Activated CD4-positive, alpha-beta T cell treated with anti-CD3 and anti-CD28 coated beads, Interleukin-2, Interleukin-4, amounts not matched to agents 100 ng/mL and 50 ng/mL, durations not matched to agents 16 hours and 8 hours (primary cell): ENCODE results near the gene ARID1A.
"Not testable (repeated sequence)": the region's sequence is repeated elsewhere in the genome, so short reads cannot be mapped to it uniquely, and the experiment has no call there.

Source experiments
- DNase-seq: peaks from one replicate; pipeline ENCODE4 v3.0.0-alpha.2; 2020; ENCODE audit warnings: low spot score

The ARID1A gene

DNA sequence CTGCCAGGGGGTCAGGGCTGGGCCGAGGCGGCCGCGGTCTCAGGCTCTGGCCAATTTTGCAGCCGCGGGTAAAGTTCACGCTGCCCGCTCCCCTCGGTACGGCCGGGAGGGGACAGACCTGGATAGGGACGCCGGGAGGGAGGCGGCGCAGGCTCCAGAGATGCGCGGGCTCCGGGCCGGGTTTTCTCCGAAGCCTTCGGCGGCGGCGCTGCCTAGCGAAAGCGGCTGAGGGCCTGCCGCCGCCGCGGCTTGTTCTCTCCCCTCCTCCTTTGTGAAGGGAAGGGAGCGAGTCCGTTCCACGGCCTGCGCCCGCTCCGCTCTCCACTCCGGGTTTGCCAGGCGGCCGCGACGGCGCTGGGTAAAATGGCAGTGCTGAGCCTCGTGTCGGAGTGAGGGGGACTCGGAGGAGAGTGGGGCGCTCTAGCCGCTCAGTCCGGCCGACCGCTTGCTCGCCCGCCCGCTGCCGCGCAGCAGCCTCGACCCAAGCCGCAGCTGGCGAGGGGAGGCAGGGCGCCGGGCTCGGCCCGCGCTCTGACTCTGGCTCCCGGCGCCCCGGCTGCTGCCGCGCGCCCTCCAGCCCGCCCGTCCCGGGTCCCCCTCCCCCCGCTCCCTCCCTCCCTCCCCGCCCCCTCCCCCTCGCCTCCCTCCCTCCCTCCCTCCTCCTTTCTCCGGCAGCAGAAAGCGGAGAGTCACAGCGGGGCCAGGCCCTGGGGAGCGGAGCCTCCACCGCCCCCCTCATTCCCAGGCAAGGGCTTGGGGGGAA, at the start of gene ARID1A:
Gene ARID1A (plus strand): TSS at position 660 of the 763 bp plus-strand sequence. CDS start 389 bp downstream, outside the sequence.
- peak; percentile 94 for DNase-seq

DNA sequence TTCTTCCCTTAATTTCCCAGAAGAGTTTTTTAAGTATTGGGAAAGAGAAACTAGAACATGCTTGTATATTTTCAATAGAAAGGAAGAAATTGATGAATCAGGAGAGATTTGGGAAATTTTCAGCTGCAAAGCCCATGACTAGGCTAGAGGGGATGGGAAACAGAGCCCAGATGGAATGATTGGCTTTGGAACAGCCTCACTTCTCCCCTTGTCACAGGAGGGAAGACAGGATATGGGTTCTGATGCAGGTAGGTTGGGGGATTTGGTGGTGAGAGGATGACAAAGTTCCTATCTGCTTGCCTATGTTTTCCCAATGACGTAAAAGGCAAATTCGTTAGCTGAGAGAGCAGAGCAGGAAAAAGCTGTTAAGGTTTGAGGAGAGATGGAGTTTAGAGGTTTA, 31.0 kb upstream of the ARID1A start:
- no peak for DNase-seq

DNA sequence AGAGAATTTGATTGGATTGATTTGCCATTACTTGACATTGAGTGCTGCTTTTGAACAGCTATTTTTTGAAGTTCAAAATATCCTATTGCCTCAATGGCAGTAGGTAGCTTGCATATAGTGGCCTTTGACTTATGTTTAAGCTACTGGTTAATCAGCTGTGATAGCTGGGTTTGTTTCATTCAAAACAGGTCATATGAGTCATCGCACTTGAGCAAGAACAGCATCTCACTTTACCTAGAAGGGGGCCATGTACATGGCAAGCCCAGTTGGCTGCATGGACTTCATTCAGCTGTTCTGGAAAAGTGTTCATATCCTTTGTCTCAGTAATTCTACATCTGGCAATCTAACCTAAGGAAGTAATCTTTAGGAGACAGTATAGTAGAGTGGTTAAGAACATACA, 29.0 kb upstream of the ARID1A start:
- DNase-seq, result peak; percentile 35

DNA sequence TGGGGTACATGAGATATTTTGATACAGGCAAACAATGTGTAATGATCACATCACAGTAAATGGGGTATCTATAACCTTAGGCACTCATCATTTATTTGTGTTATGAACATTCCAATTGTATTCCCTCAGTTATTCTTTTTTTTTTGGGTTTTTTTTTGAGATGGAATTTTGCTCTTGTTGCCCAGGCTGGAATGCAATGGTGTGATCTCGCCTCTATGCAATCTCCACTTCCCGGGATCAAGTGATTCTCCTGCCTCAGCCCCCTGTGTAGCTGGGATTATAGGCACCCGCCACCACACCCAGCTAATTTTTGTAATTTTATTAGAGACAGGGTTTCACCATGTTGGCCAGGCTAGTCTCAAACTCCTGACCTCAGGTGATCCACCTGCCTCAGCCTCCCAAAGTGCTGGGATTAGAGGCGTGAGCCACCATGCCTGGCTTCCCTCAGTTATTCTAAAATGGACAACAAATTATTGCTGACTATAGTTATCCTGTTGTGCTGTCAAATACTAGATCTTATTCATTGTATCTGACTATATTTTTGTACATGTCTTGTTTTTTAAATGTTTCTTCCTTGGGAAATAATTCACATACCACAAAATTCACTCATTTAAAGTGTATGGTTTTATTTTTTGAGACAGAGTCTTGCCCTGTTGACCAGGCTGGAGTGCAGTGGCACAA, 27.6 kb upstream of the ARID1A start:
- not testable (repeated sequence) for DNase-seq

DNA sequence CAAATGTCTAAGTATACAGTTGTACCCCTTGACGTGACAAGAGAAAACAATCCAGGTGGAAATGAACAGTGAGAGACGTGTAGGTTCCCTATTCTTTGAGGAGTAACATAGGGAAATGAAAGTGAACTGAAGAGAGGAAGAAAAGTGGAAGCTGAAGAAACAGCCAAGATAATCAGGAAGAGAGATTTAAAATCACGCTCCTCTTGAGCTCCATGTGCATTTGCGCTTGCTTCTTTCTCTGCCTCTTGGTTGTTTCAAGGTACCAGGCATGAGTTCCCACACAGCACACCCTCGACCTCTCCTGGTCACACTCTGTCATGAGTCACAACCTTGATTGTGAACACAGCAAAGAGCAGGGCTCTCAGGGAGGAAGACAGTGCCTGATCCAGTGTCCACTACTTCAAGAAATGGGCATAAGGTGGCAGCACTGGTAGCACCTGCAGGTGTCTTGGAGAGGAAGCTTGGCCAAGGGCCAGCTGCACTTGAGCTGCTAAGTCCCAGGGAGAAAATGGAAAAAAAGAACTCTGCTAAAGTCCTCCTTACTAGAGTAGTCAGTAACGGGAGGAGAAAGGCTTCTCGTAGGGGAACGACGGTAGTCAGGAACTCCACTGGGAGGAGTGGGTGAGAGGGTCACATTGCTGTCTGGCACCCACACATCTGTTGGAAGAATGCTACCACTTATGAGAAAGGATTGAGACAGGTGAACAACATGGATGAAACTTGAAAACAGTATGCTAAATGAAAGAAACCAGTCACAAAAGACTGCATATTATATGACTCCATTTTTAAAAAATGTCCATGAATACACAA, 18.3 kb upstream of the ARID1A start:
- peak; percentile 60 for DNase-seq

DNA sequence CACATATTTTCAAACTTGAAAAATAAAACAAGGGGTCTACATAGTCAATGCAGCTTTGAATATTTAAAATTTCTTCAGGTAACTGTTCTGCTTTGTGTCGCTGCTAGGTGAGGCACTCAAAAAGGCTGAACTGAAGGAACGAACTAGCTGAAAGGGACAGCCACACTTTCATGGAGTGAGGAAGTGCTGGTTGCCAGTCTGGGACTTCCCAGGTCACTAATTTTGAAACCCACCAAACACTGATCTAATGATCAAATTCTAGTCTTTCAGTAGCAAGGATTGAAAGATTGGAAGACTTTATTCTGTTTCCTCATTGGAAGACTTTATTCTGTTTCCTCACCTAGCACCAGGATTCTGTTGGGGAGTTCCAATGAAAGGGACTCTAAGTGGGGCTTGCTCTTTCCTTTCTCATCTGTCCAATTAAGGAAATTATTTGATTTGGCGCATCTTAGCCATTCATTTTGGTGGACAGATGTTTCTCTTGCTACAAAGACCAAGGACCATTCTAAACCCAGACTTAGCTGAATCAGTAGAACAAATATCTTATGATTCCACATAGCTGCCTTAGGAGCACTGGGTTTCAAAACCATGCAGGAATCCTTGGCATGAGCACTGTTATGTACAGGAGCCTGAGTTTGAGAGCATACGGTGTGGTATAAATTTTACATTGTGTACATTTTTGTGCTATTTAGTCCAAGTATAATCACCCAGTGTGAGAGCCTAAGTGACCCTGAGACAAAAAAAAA, 10.9 kb upstream of the ARID1A start:
- no peak for DNase-seq

DNA sequence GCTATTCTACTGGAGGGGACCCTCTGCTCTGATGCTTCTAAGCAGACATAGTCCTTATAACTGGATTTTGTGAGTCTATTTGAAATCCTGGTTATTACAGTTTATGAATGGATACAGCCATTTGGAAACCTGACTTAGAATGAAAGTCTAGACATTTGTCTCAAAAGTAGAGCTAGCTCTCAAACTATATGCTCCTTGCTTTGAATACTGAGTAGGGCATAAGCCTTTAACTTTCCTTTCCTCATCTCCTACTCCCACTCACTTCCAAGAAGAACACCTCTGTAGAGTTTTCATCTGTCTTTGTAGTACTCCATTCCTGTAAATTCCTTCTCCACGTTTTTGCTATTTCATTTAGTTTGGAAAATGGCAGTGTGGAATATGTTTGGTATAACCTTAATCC, 9.0 kb upstream of the ARID1A start:
- DNase-seq, result no peak

DNA sequence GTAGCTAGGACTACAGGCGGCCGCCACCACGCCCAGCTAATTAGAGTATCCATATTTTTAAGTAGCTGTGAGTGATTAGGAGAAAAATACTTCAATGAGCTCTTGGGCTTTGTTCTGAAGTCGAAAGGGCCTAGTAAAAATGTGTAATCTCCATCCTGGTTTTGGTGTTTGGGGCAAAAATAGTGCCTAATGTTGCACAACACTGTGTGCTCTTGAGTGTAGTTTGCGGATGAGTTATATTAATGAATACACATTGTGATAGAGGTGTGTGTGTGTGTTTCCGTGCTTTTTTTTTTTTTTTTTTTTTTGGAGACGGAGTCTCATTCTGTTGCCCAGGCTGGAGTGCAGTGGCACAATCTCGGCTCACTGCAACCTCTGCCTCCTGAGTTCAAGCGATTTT, 6.3 kb upstream of the ARID1A start:
- DNase-seq, result no peak

DNA sequence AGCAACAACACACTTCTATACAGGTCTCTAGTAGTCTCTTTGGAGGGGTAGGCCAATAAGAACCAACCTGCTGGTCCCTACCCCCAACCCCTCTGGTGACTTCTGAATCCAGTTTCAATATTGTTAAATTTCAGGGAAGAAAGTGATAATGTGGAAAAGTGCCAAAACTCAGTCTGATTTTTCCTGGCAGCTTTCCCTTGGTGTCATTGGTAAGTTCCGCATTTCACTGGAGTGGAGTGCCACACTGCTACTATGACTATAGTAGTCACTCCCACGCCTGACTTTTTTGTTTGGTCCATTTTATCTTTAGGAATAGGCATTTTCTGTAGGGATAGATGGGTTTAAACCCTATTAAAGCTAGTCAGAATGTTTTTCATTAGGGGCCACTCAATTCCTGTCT, 5.7 kb upstream of the ARID1A start:
- DNase-seq, result no peak

DNA sequence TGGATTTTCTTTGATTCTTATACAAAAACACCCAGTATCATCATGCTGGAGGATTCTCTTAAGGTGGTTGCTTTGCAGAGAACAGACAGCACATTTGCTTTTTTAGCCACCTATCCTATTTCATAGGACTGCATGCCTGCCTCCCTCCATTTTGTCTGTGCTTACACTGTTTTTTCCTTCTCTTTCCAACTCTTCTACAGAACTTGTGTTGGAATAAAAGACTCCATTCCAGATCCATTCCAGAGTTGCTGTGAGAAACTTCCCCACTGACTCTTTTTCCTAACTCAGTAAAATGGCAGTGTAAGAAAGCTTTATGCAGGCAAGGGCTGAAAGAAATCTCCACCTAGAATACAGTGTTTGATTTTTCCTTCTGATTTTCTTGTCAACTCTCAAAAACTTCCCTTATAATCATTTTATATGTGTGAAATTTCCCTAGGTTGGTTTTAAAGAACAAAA, 5.2 kb upstream of the ARID1A start:
- no peak for DNase-seq

DNA sequence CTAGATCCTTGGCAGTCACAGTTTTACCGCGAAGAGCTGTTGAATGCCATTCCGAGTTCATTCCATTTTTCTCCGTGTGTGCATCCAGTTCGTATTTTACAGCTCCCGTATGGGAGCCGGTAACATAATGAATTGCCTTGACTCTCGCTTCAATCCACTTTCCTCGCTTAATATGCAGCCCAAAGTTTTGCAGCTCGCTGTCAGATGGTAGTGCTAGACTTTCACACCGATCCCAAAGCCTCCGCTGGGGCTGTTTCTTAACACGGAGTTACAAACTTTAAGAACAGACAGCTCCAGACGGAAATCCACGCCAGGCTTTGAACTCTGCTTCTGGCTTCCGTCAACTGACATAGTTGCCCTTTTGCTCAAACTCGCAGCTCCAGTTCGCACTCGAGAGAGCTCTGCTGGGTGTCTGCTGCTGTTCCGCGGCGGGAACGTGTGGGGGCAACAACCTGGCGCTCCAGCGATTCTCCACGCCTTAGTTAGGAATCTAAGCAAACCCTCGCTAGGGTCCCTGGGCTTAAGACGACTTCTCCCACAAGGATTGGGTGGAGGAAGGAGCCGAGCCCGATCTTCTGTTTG, 3.5 kb upstream of the ARID1A start:
- peak; percentile 87 for DNase-seq

DNA sequence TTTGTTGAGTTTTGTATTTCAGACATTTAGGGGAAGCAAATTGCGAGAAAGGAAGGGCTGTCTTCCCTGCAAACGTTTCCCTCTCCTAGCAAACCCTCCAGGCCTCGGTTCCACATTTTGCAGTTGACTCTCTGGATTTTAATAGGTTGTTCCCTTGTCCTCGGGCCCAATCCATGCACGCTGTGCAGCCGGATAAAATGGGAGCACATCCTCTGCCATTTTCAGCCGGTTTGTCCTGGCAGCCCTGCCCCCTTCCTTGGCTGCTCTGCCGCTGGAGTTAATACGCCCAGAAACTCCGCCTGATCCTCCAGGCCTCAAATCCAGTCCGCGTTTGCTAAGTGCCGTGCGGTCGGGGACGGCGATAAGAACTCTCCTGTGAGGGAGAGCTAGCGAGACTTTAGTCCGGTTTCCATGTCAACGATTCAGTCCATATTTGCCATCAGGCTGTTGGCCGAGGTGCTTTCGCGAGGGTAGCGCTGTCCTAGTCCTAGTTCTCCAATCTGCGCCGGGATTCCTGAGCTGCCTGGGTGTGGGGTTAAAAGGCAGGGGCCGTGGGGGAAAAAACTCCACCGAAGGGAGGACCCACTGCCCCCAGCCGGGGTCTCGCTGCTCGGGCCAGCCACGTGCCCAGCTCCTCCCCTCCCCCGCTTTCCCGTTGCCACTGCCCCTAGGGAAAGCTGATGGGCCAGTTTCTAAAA, 2.9 kb upstream of the ARID1A start:
- peak; percentile 94 for DNase-seq

DNA sequence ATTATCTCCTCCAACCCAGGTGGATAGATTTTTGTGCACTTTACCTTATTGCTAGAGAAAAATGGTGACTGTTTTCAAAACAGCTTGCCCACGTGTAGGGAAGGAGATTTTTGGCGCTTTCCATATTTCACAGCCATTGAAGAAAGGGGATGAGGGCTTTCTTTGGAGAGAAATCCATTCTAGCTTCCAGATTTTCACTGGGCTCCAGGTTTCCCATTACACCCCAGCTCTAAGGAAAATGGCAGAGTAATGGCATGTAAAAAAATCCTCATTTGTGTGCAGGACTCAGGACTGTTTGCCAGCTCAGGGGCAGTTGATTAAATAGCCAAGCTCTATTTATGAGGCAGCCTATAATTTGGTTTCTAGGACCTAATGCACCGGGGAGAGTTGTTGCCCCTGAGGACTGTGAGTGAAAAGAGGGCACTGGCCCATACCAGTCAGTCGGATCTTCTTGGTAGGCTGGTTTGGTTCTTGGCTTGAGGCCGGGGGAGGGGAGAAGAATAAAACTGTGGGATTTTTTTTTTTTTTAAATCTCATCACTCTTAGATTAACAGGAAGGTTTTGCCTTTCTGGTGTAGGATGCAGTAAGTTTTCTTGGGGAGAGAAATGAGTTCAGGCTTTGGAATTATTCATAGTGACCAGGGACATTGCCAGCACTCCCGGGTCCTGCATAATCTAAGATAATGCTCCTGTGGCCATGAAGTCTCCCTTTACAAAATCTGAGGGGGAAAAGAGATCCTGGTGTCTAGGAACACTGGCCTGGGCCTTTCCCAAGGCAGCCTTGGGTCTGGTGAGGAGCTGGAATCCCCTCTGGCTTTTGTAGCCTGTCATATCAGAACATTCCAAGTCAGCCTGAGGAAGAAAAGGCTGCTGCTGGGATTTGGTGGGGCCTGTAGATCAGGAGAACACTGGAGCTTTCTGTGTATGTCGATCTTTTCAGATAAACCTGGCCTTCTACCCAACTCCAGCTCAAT, 1.9 kb upstream of the ARID1A start:
- no peak for DNase-seq

DNA sequence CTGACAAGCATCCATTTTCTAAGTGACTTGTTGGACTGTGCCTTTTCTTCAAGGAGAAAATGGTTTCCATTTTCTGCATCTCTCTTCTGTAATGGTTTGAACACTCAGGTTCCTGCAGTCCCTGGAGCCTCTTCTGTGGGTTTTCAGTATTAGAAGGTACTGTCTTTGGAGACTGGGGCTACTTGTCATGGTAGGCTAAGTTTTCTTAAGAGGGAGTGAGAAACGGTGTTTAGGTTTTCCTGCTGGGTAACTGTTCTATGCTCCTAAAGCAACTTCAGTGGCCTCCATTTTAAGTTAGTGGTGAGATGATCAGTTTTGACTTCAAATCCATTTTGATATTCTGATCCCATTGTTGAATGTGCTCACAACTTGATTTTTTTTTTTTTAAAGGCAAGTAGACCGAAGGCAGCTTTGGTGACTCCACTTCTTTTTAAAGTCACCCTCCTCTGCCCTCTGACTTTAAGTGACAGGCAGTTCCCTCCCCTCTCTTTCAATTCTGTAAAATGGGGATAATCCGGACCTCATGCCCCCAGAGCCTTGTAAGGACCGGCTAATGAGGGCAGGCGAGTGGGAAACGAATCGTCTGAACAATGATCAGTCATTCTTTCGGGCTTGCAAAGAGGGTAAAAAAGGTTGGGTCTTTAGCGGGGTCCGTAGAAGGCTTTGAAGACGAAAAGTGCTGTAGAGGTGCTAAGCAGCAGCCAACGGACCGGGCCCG, 1.0 kb upstream of the ARID1A start:
- DNase-seq, result peak; percentile 49

DNA sequence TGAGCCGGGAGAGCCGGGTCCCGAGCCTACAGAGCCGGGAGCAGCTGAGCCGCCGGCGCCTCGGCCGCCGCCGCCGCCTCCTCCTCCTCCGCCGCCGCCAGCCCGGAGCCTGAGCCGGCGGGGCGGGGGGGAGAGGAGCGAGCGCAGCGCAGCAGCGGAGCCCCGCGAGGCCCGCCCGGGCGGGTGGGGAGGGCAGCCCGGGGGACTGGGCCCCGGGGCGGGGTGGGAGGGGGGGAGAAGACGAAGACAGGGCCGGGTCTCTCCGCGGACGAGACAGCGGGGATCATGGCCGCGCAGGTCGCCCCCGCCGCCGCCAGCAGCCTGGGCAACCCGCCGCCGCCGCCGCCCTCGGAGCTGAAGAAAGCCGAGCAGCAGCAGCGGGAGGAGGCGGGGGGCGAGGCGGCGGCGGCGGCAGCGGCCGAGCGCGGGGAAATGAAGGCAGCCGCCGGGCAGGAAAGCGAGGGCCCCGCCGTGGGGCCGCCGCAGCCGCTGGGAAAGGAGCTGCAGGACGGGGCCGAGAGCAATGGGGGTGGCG, 371 bp downstream of the ARID1A start:
- DNase-seq, result no peak

DNA sequence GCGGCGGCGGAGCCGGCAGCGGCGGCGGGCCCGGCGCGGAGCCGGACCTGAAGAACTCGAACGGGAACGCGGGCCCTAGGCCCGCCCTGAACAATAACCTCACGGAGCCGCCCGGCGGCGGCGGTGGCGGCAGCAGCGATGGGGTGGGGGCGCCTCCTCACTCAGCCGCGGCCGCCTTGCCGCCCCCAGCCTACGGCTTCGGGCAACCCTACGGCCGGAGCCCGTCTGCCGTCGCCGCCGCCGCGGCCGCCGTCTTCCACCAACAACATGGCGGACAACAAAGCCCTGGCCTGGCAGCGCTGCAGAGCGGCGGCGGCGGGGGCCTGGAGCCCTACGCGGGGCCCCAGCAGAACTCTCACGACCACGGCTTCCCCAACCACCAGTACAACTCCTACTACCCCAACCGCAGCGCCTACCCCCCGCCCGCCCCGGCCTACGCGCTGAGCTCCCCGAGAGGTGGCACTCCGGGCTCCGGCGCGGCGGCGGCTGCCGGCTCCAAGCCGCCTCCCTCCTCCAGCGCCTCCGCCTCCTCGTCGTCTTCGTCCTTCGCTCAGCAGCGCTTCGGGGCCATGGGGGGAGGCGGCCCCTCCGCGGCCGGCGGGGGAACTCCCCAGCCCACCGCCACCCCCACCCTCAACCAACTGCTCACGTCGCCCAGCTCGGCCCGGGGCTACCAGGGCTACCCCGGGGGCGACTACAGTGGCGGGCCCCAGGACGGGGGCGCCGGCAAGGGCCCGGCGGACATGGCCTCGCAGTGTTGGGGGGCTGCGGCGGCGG, 1.0 kb downstream of the ARID1A start:
- peak; percentile 46 for DNase-seq

DNA sequence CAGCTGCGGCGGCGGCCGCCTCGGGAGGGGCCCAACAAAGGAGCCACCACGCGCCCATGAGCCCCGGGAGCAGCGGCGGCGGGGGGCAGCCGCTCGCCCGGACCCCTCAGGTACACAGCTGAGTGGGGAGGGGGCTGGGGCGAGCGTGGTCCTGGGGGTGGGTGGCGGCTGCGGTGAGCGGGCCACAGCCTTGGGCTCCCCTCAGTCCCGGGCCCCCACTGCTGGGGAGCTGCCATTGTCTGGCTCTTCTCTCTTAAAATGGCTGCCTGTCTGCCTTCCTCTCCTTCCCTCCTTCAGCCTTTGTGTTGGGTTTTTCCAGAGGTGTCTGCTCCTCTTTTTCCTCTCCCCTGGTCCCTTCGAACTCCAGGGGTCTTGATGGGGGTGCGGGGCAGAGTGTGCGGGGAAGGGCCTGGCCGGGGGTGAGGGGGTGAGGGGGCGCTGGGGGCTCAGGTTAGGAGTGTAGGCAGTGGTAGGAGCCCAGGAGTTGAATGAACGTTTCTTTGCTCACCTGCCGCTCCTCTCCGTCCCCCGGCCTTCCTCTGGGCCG, 1.7 kb downstream of the ARID1A start:
- DNase-seq, result no peak
